ENCODE results near the gene SPRED2. TPM values are rescaled to one million over a fixed set of nuclear protein-coding genes. Genes with fewer than 3 reads are reported as not detected.

Gene SPRED2
- total RNA-seq, 1 donor from 2014 or later, result 43.9 TPM

GRCh38 chr2:65476778-65477177, 44.4 kb upstream of the SPRED2 start:
- no peak for ATAC-seq
- H3K27ac ChIP-seq, result no peak overlapping the region
- no peaks in the 10 kb centered on the region for H3K27me3 ChIP-seq (ENCODE audit: low read depth)

GRCh38 chr2:65475000-65475399, 42.6 kb upstream of the SPRED2 start:
- no peaks in the 10 kb centered on the region for H3K27me3 ChIP-seq (ENCODE audit: low read depth)
- intact Hi-C loops (cut with DNase I), result no loop called here
- ATAC-seq (no peak), DNase-seq (no peak)
- H3K4me3 ChIP-seq, result no peak overlapping the region
- TF ChIP-seq CTCF (IDR thresholded peaks at IDR 0.05), result no peak
- no peaks in the 10 kb centered on the region for H3K36me3 ChIP-seq
- H3K27ac ChIP-seq, result no peak overlapping the region
- H3K9me3 ChIP-seq, result no peaks in the 10 kb centered on the region
- H3K4me1 ChIP-seq, result no peaks in the 10 kb centered on the region

More at GRCh38 chr2:65476778-65477177, 44.4 kb upstream of the SPRED2 start:
- H3K9me3 ChIP-seq, result no peaks in the 10 kb centered on the region
- no peak for TF ChIP-seq CTCF (IDR thresholded peaks at IDR 0.05)
- DNase-seq, result no peak
- H3K4me1 ChIP-seq, result no peaks in the 10 kb centered on the region
- H3K4me3 ChIP-seq, result no peak overlapping the region
- intact Hi-C loops (cut with DNase I), result no loop called here
- H3K36me3 ChIP-seq, result no peaks in the 10 kb centered on the region

GRCh38 chr2:65473045-65473444, 40.6 kb upstream of the SPRED2 start:
- Histone ChIP-seq H3K4me1 (no peaks in the 10 kb centered on the region), H3K27ac (no peak overlapping the region), H3K4me3 (no peak overlapping the region), H3K27me3 (ENCODE audit: low read depth) (no peaks in the 10 kb centered on the region), H3K9me3 (no peaks in the 10 kb centered on the region), H3K36me3 (no peaks in the 10 kb centered on the region)
- no peak for ATAC-seq
- TF ChIP-seq CTCF (IDR thresholded peaks at IDR 0.05), result no peak
- intact Hi-C loops (cut with DNase I), result no loop called here
- DNase-seq, result no peak

GRCh38 chr2:65471409-65471808, 39.0 kb upstream of the SPRED2 start:
- Histone ChIP-seq H3K9me3 (no peaks in the 10 kb centered on the region), H3K4me1 (no peaks in the 10 kb centered on the region), H3K27me3 (ENCODE audit: low read depth) (no peaks in the 10 kb centered on the region), H3K27ac (no peak overlapping the region), H3K36me3 (no peaks in the 10 kb centered on the region), H3K4me3 (no peak overlapping the region)
- no peak for TF ChIP-seq CTCF (IDR thresholded peaks at IDR 0.05)
- DNase-seq (no peak), ATAC-seq (no peak)
- intact Hi-C loops (cut with DNase I), result no loop called here

GRCh38 chr2:65466551-65466950, 34.2 kb upstream of the SPRED2 start:
- Histone ChIP-seq H3K4me3 (no peak overlapping the region), H3K36me3 (no peaks in the 10 kb centered on the region), H3K27ac (no peak overlapping the region), H3K27me3 (ENCODE audit: low read depth) (no peaks in the 10 kb centered on the region), H3K4me1 (no peaks in the 10 kb centered on the region), H3K9me3 (no peaks in the 10 kb centered on the region)
- no peak for DNase-seq
- TF ChIP-seq CTCF (IDR thresholded peaks at IDR 0.05), result no peak
- intact Hi-C loops (cut with DNase I), result no loop called here
- no peak for ATAC-seq

GRCh38 chr2:65465857-65466256, 33.5 kb upstream of the SPRED2 start:
- Histone ChIP-seq H3K4me1 (no peaks in the 10 kb centered on the region), H3K36me3 (no peaks in the 10 kb centered on the region), H3K27me3 (ENCODE audit: low read depth) (no peaks in the 10 kb centered on the region), H3K4me3 (no peak overlapping the region), H3K9me3 (no peaks in the 10 kb centered on the region), H3K27ac (no peak overlapping the region)
- intact Hi-C loops (cut with DNase I), result no loop called here
- DNase-seq, result no peak
- no peak for ATAC-seq
- TF ChIP-seq CTCF (IDR thresholded peaks at IDR 0.05), result no peak
